ENCODE results near the gene ST8SIA6. TPM values are rescaled to one million over a fixed set of nuclear protein-coding genes. Genes with fewer than 3 reads are reported as not detected.

The ST8SIA6 gene
- total and polyA plus RNA-seq, 2 of the 8 experiments (the other 6 are each of a cell fraction or from before 2014, with no cell fraction given) = 0.70 to 1.1 TPM

GRCh38 chr10:17453373-17454091, 863 bp downstream of the ST8SIA6 start (continued):
- TF ChIP-seq HDAC2 (IDR thresholded peaks at IDR 0.05; ENCODE audit: borderline replicate concordance in 1 of 2, low read depth in 2 of 2, low read length in 2 of 2) (no peak), JUND (IDR thresholded peaks at IDR 0.05; ENCODE audit: low read length) (no peak), ZNF274 (IDR thresholded peaks at IDR 0.05; ENCODE audit: borderline replicate concordance, extremely low read depth, low read length) (no peak), MAFK (IDR thresholded peaks at IDR 0.05; ENCODE audit: low read depth, low read length) (no peak), FOSL1 (IDR thresholded peaks at IDR 0.05; ENCODE audit: insufficient read depth, low read depth, low read length) (no peak), EGR1 (IDR thresholded peaks at IDR 0.05; ENCODE audit: borderline replicate concordance, low read depth, low read length) (no peak), CEBPB (IDR thresholded peaks at IDR 0.05; ENCODE audit: low read depth, low read length) (no peak), BRCA1 (IDR thresholded peaks at IDR 0.05; ENCODE audit: low read depth, low read length) (no peak), EP300 (IDR thresholded peaks at IDR 0.05; ENCODE audit: borderline replicate concordance in 1 of 2, low read depth in 2 of 2, low read length in 2 of 2) (no peak), SP1 (IDR thresholded peaks at IDR 0.05; ENCODE audit: low read depth, low read length) (no peak), BCL11A (IDR thresholded peaks at IDR 0.05; ENCODE audit: low read depth in 2 of 2, low read length in 2 of 2) (no peak), KDM4A (IDR thresholded peaks at IDR 0.05; ENCODE audit: low read depth, low read length, severe bottlenecking) (peak; percentile 100), POU5F1 (IDR thresholded peaks at IDR 0.05; ENCODE audit: low read depth, low read length) (no peak), SP4 (IDR thresholded peaks at IDR 0.05; ENCODE audit: low read length) (no peak), YY1 (IDR thresholded peaks at IDR 0.05; ENCODE audit: low read depth, low read length) (no peak), POLR2AphosphoS5 (IDR thresholded peaks at IDR 0.05; ENCODE audit: low read depth, low read length) (no peak), SP2 (IDR thresholded peaks at IDR 0.05; ENCODE audit: low read length) (no peak), RNF2 (IDR thresholded peaks at IDR 0.05; ENCODE audit: borderline replicate concordance, low read depth, low read length, missing control alignments, poor library complexity, severe bottlenecking) (no peak), TCF12 (IDR thresholded peaks at IDR 0.05; ENCODE audit: low read depth, low read length) (no peak), SIRT6 (IDR thresholded peaks at IDR 0.05; ENCODE audit: low read length) (no peak), NRF1 (IDR thresholded peaks at IDR 0.05; ENCODE audit: low read depth, low read length) (no peak), EZH2 (IDR thresholded peaks at IDR 0.05; ENCODE audit: low read depth, low read length, severe bottlenecking) (peak; percentile 15), TEAD4 (IDR thresholded peaks at IDR 0.05; ENCODE audit: low read depth, low read length) (no peak)
- TF ChIP-seq, protein P1, sequence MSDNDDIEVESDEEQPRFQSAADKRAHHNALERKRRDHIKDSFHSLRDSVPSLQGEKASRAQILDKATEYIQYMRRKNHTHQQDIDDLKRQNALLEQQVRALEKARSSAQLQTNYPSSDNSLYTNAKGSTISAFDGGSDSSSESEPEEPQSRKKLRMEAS (IDR thresholded peaks at IDR 0.05) = peak; percentile 81
- TF ChIP-seq, protein P2, sequence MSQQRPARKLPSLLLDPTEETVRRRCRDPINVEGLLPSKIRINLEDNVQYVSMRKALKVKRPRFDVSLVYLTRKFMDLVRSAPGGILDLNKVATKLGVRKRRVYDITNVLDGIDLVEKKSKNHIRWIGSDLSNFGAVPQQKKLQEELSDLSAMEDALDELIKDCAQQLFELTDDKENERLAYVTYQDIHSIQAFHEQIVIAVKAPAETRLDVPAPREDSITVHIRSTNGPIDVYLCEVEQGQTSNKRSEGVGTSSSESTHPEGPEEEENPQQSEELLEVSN (IDR thresholded peaks at IDR 0.05) = peak; percentile 95

All from H1 (cell line).